ENCODE results near the gene C2CD4B.

GRCh38 chr15:62119227-62119864 is 45.7 kb downstream of the C2CD4B start:
- TF ChIP-seq, protein P1, sequence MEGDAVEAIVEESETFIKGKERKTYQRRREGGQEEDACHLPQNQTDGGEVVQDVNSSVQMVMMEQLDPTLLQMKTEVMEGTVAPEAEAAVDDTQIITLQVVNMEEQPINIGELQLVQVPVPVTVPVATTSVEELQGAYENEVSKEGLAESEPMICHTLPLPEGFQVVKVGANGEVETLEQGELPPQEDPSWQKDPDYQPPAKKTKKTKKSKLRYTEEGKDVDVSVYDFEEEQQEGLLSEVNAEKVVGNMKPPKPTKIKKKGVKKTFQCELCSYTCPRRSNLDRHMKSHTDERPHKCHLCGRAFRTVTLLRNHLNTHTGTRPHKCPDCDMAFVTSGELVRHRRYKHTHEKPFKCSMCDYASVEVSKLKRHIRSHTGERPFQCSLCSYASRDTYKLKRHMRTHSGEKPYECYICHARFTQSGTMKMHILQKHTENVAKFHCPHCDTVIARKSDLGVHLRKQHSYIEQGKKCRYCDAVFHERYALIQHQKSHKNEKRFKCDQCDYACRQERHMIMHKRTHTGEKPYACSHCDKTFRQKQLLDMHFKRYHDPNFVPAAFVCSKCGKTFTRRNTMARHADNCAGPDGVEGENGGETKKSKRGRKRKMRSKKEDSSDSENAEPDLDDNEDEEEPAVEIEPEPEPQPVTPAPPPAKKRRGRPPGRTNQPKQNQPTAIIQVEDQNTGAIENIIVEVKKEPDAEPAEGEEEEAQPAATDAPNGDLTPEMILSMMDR (conservative IDR thresholded peaks at IDR 0.05): no peak
- TF ChIP-seq ZFX (IDR thresholded peaks at IDR 0.05): no peak

Measured in C4-2B (cell line).